GM12878 (cell line): Measurements from ENCODE around the gene FCAMR. TPM values are rescaled to one million over a fixed set of nuclear protein-coding genes. Genes with fewer than 3 reads are reported as not detected.
A peak's percentile ranks its signal among the peaks of the same experiment; 100 is the strongest.

Source experiments
- BRCA1 ChIP-seq: IDR thresholded peaks from 2 replicates; pipeline ENCODE4 v1.6.1; 2011; ENCODE audit warnings: low read depth, low read length, improper control_type of control experiment
- CBX5 ChIP-seq: sonication (generic); IDR thresholded peaks from 2 replicates; pipeline ENCODE4 v1.6.1; 2016; ENCODE audit warnings: low read depth, moderate library complexity, mild to moderate bottlenecking, inconsistent platforms
- EED ChIP-seq: sonication (generic); IDR thresholded peaks from 2 replicates; pipeline ENCODE4 v1.6.1; 2016; ENCODE audit warnings: antibody characterized with exemption, low read depth
- EP300 ChIP-seq, 2 experiments: fragments of 150-350 bp in 1 of 2; IDR thresholded peaks; 2 replicates each; pipeline ENCODE4 v1.6.1; 2011 to 2012; ENCODE audit warnings: low read depth in 2 of 2, low read length in 2 of 2, borderline replicate concordance in 1 of 2, improper control_type of control experiment in 1 of 2, inconsistent platforms in 1 of 2; ENCODE audit not compliant: control insufficient read depth in 1 of 2
- GATAD2B ChIP-seq: fragments of 450-650 bp; conservative IDR thresholded peaks from 2 replicates; pipeline ENCODE4 v1.6.1; 2017; ENCODE audit warnings: low read depth, mild to moderate bottlenecking, moderate library complexity
- MLLT1 ChIP-seq: fragments of 450-650 bp; IDR thresholded peaks from 2 replicates; pipeline ENCODE4 v1.6.1; 2016; ENCODE audit warnings: mild to moderate bottlenecking
- NBN ChIP-seq: fragments of 450-650 bp; IDR thresholded peaks from 2 replicates; pipeline ENCODE4 v1.6.1; 2016
- NR2C1 ChIP-seq: fragments of 450-650 bp; IDR thresholded peaks from 2 replicates; pipeline ENCODE4 v1.6.1; 2017; ENCODE audit warnings: antibody characterized with exemption, mild to moderate bottlenecking, moderate library complexity
- PKNOX1 ChIP-seq: fragments of 450-650 bp; IDR thresholded peaks from 2 replicates; pipeline ENCODE4 v1.6.1; 2016; ENCODE audit warnings: mild to moderate bottlenecking
- POLR2A ChIP-seq: IDR thresholded peaks from 2 replicates; pipeline ENCODE4 v1.6.1; 2011; ENCODE audit warnings: low read depth, mild to moderate bottlenecking, low read length
- SMARCA5 ChIP-seq: fragments of 450-650 bp; IDR thresholded peaks from 2 replicates; pipeline ENCODE4 v1.6.1; 2017; ENCODE audit warnings: mild to moderate bottlenecking
- SP1 ChIP-seq: IDR thresholded peaks from one replicate; pipeline ENCODE4 v1.6.1; 2011; ENCODE audit warnings: low read depth, low read length
- STAT1 ChIP-seq: fragments of 450-650 bp; conservative IDR thresholded peaks from 2 replicates; pipeline ENCODE4 v1.6.1; 2014; ENCODE audit warnings: antibody characterized with exemption, mild to moderate bottlenecking
- TCF3 ChIP-seq: IDR thresholded peaks from 2 replicates; pipeline ENCODE4 v1.6.1; 2012; ENCODE audit warnings: low read depth, mild to moderate bottlenecking, low read length, borderline replicate concordance; ENCODE audit not compliant: insufficient read depth
- USF1 ChIP-seq: IDR thresholded peaks from 2 replicates; pipeline ENCODE4 v1.6.1; 2011; ENCODE audit warnings: borderline replicate concordance, low read depth, mild to moderate bottlenecking, moderate library complexity, mixed read lengths, low read length; ENCODE audit not compliant: insufficient read depth; ENCODE audit errors: extremely low read length
- WRNIP1 ChIP-seq: IDR thresholded peaks from 2 replicates; pipeline ENCODE4 v1.6.1; 2011; ENCODE audit warnings: low read depth, low read length, improper control_type of control experiment, borderline replicate concordance
- YY1 ChIP-seq: IDR thresholded peaks from 2 replicates; pipeline ENCODE4 v1.6.1; 2011; ENCODE audit warnings: low read depth, mild to moderate bottlenecking, low read length
- ZNF274 ChIP-seq: IDR thresholded peaks from one replicate; pipeline ENCODE4 v1.8.0; 2011; ENCODE audit not compliant: insufficient read length, insufficient read depth
- ZNF384 ChIP-seq: IDR thresholded peaks from 2 replicates; pipeline ENCODE4 v1.6.1; 2012; ENCODE audit warnings: low read depth, mild to moderate bottlenecking, low read length, improper control_type of control experiment, borderline replicate concordance
- polyA plus RNA-seq, 11 experiments: library from polyadenylated mRNA; depleted of rRNA in 4 of 11; unstranded in 6 of 11; stranded (reverse) in 5 of 11; fragments of >200 nt; fragmentation: Nextera tagmentation in 4 of 11; fragmentation: Illumina TruSeq in 1 of 11; extraction: Ambion mirVana in 4 of 11; extraction: Trizol in 1 of 11; gene quantifications; 1 replicate in 1 of 11; 2 replicates in 10 of 11; pipeline versions ENCODE4 v1.2.1 to v1.2.3, GENCODE V29; 2011 to 2016; ENCODE audit warnings: inconsistent platforms in 2 of 11, missing spikeins in 2 of 11, low read depth in 1 of 11
- total RNA-seq, 4 experiments: library from RNA; depleted of rRNA in 3 of 4; stranded (reverse); fragments of >200 nt in 3 of 4; fragmentation: Illumina TruSeq in 1 of 4; extraction: Trizol in 1 of 4; gene quantifications; 2 replicates each; pipeline versions ENCODE4 v1.2.1 to v1.2.3, GENCODE V29; 2013 to 2021
- TF ChIP-seq, protein P1 (sequence below): fragments of 150-350 bp; IDR thresholded peaks from 2 replicates; pipeline ENCODE4 v1.6.1; 2014; ENCODE audit warnings: mild to moderate bottlenecking, low read depth, low read length
- TF ChIP-seq, protein P2 (sequence below): fragments of 450-650 bp; conservative IDR thresholded peaks from 2 replicates; pipeline ENCODE4 v1.6.1; 2017; ENCODE audit warnings: mild to moderate bottlenecking, moderate library complexity
- TF ChIP-seq, protein P3 (sequence below): fragments of 450-650 bp; IDR thresholded peaks from 2 replicates; pipeline ENCODE4 v1.6.1; 2014; ENCODE audit warnings: mild to moderate bottlenecking

FCAMR gene
- total and polyA plus RNA-seq, 10 of the 15 experiments (the other 5 are each of a cell fraction or from before 2014, with no cell fraction given) = 0.04 to 0.15 (median 0.06) TPM; not detected in 3

DNA sequence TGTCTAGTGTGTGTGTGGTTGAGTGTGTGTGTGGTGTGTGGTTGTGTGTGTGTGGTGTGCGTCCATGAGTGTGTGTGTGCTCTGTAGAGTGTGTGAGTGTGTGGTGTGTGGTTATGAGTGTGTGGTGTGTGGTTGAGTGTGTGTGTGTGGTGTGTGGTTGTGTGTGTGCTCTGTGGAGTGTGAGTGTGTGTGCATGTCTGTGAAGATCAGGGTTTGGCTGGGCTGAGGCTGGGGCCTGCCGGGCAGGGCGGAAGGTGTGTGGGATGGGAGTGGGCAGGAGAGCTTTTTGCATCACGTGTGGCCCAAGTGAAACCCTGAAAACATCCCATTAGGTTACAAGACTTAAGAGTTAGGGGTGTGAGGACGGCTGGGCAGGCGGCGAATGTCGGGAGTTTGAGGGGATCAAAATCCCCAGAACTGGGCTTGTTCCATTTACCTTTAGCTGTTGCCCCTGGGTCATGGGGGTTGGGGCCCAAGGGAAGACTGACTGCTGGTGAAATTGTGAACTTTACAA lies 45.6 kb downstream of the FCAMR start (continued):
- TF ChIP-seq, protein P1, sequence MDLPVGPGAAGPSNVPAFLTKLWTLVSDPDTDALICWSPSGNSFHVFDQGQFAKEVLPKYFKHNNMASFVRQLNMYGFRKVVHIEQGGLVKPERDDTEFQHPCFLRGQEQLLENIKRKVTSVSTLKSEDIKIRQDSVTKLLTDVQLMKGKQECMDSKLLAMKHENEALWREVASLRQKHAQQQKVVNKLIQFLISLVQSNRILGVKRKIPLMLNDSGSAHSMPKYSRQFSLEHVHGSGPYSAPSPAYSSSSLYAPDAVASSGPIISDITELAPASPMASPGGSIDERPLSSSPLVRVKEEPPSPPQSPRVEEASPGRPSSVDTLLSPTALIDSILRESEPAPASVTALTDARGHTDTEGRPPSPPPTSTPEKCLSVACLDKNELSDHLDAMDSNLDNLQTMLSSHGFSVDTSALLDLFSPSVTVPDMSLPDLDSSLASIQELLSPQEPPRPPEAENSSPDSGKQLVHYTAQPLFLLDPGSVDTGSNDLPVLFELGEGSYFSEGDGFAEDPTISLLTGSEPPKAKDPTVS = no peak
- no peak; the same call in 1 of the 2 replicates for TF ChIP-seq TCF3
- TF ChIP-seq WRNIP1 = peak; percentile 6; the same call in 1 of the 2 replicates
- no peak; the same call in 1 of the 2 replicates for TF ChIP-seq GATAD2B
- no peak for TF ChIP-seq ZNF384
- TF ChIP-seq SMARCA5 = 0 out of 2 replicates have a peak, but pooled peaks have one; percentile 17
- TF ChIP-seq PKNOX1 = peak; percentile 53; the same call in 1 of the 2 replicates
- peak; percentile 67 for TF ChIP-seq POLR2A
- TF ChIP-seq USF1 = peak; percentile 76
- no peak for TF ChIP-seq CBX5
- no peak for TF ChIP-seq NR2C1
- TF ChIP-seq EED = 0 out of 2 replicates have a peak, but pooled peaks have one; percentile 62
- TF ChIP-seq, protein P2, sequence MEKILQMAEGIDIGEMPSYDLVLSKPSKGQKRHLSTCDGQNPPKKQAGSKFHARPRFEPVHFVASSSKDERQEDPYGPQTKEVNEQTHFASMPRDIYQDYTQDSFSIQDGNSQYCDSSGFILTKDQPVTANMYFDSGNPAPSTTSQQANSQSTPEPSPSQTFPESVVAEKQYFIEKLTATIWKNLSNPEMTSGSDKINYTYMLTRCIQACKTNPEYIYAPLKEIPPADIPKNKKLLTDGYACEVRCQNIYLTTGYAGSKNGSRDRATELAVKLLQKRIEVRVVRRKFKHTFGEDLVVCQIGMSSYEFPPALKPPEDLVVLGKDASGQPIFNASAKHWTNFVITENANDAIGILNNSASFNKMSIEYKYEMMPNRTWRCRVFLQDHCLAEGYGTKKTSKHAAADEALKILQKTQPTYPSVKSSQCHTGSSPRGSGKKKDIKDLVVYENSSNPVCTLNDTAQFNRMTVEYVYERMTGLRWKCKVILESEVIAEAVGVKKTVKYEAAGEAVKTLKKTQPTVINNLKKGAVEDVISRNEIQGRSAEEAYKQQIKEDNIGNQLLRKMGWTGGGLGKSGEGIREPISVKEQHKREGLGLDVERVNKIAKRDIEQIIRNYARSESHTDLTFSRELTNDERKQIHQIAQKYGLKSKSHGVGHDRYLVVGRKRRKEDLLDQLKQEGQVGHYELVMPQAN = no peak
- peak; percentile 6; the same call in 1 of the 2 replicates for TF ChIP-seq YY1
- TF ChIP-seq SP1 = no peak
- peak; percentile 25 to 47; a peak in 3 of 4 replicates for TF ChIP-seq EP300 (IDR thresholded peaks at IDR 0.05; ENCODE audit: borderline replicate concordance in 1 of 2, control insufficient read depth in 1 of 2, low read depth in 2 of 2, low read length in 2 of 2)
- TF ChIP-seq, protein P3, sequence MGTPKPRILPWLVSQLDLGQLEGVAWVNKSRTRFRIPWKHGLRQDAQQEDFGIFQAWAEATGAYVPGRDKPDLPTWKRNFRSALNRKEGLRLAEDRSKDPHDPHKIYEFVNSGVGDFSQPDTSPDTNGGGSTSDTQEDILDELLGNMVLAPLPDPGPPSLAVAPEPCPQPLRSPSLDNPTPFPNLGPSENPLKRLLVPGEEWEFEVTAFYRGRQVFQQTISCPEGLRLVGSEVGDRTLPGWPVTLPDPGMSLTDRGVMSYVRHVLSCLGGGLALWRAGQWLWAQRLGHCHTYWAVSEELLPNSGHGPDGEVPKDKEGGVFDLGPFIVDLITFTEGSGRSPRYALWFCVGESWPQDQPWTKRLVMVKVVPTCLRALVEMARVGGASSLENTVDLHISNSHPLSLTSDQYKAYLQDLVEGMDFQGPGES = no peak
- no peak for TF ChIP-seq STAT1
- TF ChIP-seq NBN = peak; percentile 66
- peak; percentile 88; the same call in 1 of the 2 replicates for TF ChIP-seq MLLT1
- TF ChIP-seq BRCA1 = no peak
- TF ChIP-seq ZNF274 = no peak
